GM21737 (cell line): ENCODE results near the gene WIPF3.
"Not testable (repeated sequence)": the region's sequence is repeated elsewhere in the genome, so short reads cannot be mapped to it uniquely, and the experiment has no call there.

Experiments
- ATAC-seq: cut with Tn5 transposase; IDR thresholded peaks from one replicate; pipeline ENCODE4 v1.9.1; 2021; ENCODE audit warnings: mild to moderate bottlenecking, moderate library complexity; ENCODE audit not compliant: unreplicated experiment

Gene WIPF3

GRCh38 chr7:29875741-29876140, 69.4 kb downstream of the WIPF3 start:
- ATAC-seq, result no peak

DNA sequence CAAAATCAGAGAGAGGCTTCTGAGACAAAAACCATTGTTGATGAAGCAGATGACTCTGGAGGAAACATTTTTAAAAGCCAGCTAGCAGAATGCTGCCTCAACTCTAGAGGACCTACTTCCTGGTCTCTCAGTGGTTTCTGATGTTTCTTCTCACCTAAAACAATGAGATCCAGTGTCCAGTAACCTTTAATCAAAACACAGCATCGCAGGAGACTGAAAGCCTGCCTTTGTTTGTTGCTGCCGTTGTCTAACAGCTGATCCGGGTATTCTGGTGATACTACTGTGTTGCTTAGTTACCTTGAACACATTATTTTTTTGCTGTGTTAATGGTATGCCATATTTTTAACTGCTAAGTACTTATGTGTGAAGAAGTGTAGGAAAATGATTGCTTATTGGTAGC, 70.9 kb downstream of the WIPF3 start:
- ATAC-seq, result no peak

DNA sequence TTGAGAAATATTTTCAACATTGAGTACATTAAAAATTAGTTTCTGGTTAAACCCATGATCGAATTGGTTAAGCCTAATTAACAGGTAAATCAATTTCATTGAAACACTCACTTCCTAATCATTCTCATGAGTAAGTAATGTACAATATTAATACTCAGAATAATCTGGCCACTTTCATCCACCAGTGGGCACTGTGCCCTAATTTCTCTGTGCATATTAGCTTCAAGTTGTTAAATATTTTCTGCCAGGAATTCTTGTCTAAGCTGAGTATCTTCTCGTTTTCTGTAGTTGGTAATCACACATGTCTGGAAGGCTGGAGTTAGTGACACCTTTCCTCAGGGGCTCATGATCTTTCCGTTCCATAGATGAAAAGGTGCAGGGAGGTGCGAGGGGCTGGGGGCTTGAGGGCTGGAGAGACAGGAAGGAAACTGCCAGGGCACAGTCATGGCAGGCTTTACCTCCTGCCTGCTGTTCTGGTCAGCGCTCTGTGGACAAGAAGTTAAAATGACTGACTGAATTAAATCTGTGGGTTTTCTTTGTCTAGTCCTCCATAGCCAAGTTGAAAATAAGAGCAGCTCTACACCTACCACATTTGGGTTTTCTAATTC, 71.9 kb downstream of the WIPF3 start:
- no peak for ATAC-seq

DNA sequence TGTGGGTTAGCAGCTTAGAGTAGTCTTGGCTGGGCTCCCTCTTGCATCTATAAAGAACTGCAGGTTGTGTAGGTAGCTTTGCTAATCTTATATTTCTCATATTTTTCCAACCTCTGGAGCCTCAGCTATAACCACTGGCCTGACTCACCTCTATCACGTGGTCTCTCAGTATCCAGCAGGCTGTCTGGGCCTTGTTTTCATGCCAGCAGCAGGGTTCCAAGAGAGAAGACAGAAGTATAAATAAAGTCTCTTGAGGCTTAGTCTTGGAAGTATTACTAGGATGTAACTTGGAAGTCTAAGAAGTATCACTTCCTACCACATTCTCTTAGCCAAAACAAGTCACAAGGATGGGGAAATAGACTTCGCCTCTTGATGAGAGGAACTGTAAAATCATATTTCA, 73.3 kb downstream of the WIPF3 start:
- ATAC-seq, result no peak

DNA sequence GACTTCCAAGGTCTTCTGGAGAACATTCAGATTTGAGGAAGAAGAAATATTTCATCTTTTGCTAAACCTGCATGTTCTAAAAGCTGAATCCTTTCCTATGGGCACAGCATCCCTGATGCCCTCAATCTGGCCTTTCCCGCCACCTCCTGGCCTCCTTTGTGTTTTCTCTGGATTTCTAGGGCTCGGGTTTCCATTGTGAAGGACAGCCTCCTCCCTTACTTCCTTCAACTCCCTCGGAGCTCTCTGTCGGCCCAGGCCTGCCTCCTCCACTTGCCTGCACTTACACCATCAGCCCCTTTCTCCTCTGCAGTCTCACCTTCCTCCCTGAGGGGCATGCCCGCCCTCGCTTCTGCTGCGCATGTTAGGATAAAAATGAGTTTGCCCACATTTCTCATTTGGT, 75.4 kb downstream of the WIPF3 start:
- no peak for ATAC-seq

- no peak for ATAC-seq
Observed at GRCh38 chr7:29882481-29882880, 76.2 kb downstream of the WIPF3 start.

GRCh38 chr7:29883462-29884398, 77.4 kb downstream of the WIPF3 start:
- ATAC-seq, result no peak

DNA sequence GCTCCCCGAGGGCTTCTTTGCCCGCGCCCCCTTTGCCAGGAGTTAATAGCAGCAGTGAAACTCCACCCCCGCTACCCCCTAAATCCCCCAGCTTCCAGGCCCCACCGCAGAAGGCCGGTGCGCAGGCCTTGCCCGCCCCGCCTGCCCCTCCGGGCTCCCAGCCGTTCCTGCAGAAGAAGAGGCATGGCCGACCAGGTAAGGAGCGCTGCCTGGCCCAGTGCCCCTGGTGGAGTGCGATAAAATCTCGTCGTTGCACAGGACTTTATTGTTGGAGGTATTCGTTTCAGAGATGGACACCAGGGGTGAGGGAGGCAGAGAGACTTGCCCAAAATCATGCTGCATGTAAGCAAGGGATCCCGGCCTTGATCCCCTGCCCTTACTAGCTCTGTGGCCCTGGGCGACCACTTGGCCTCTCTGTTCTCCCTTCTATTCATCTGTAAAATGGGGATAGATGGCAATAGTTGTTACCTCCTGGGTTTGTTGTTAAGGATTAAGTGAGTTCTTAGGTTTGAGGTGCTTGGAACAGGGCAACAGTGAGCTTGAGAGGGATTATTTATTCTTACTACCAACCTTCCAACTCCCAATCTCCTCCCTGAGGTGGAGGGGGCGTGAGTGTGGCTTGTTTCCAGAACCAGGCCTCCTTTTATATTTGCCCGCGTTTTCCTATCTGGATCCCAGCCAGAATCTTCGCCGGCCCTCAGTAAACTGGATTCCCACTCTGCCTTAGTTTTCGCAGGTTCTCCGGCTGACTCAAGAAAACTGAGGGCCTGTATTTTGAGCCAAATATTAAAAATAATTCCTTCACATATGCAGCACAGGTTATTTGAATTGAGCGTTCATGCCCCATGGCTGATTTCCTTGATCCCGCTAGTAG, 78.3 kb downstream of the WIPF3 start:
- no peak for ATAC-seq

DNA sequence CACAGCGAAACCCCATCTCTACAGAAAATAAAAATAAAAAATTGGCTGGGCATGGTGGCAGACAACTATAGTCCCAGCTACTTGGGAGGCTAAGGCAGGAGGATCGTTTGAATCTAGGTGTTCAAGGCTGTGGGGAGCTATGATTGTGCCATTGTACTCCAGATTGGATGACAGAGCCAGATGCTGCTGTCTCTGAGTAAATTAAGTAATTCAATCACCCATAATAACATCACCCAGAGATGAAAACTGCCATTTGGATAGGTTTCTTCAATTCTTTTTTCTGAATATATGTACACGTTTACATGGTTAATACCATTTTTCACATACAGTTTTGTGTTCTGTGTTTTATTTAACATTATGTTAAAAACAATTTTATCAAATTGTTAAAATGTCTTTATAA, 79.3 kb downstream of the WIPF3 start:
- ATAC-seq, result no peak

GRCh38 chr7:29886827-29887226, 80.5 kb downstream of the WIPF3 start:
- no peak for ATAC-seq

DNA sequence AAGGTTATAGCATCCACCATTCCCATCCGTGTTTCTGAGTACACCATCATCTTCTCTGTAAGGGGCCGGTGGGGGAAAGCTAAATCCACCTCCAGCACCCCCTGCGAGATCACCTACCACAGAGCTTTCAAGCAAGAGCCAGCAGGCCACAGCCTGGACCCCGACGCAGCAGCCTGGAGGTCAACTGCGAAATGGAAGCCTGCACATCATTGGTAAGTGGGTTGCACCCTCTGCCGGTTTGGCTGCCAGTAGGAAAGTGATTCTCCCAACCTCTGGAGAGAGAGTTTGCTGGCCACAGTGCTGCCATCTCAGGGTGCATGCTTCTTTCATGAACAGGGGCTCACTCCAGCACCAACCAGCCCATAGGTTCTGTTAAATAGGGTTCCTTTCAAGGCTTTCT, 81.7 kb downstream of the WIPF3 start:
- no peak for ATAC-seq

GRCh38 chr7:29889288-29889687, 83.0 kb downstream of the WIPF3 start:
- ATAC-seq, result no peak

DNA sequence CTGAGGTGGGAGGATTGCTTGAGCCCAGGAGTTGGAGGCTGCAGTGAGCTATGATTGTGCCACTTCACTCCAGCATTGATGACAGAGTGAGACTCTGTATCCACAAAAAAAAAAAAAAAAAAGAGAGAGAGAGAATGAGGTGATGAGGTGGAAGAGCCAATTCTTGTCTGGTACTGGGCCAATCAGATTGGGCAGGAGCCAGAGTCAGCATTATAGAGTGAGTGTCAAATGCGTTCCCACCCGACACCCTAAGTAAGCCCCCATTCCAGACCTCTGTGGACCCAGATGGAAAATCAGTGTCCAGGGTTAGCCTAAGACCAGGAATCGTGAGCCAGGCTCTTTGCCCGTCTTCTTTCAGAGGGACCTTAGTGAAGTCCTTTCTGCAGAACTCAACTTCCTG, 83.9 kb downstream of the WIPF3 start:
- no peak for ATAC-seq

GRCh38 chr7:29890786-29891185, 84.5 kb downstream of the WIPF3 start:
- ATAC-seq, result not testable (repeated sequence)

GRCh38 chr7:29891766-29892165, 85.5 kb downstream of the WIPF3 start:
- no peak for ATAC-seq

- ATAC-seq, result no peak
Observed at GRCh38 chr7:29892231-29892630, 85.9 kb downstream of the WIPF3 start.

- ATAC-seq, result no peak
Observed at GRCh38 chr7:29893351-29893965, 87.2 kb downstream of the WIPF3 start.

DNA sequence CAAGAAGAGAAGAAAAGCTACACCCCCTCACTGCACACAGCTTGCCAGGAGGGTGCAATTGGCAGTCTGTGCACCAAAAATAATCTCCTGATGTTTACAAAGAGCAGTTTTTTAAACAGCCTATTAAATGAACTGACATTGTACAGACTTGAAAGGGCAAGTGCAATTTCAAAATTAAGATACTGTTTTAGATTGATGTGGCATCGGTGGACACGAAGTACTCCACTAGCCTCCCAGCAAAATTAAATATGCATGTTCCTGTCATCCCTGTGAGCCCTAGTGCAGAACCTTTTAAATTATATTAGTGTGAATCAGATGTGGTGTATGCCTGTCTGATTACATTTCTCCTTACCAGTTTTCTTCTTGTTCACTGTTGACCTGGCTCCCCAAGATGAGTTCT, 87.9 kb downstream of the WIPF3 start:
- ATAC-seq, result no peak

GRCh38 chr7:29895559-29895958, 89.3 kb downstream of the WIPF3 start:
- no peak for ATAC-seq

DNA sequence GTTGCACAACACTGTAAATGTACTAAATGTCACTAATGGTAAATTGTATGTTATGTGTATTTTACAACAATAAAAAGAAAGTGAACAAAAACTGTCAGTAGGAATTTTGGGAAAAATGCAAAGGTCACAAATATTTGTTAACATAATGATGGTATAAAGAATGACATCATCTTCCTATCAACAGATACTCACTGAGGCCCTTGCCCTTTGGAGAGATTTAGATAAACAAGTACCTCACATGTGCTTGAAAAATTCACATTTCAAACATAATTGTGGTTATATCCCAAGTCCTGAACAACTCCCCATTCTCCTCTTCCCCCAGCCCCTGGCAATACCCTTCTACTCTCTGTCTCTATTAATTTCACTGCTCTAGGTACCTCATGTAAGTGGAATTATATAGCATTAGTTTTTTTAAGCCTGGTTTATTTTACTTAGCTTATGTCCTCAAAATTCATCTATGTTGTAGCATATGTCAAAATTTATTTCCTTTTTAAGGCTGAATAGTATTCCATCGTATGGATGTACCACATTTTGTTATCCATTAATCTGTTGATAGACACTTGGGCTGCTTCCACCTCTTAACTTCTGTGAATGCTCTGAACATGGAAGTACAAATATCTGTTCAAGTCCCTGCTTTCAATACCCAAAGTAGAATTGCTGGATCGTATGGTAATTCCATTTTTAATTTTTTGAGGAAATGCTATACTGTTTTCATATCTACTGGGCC, 90.5 kb downstream of the WIPF3 start:
- ATAC-seq, result no peak
